Colonic mucosa (tissue), 4 donors: ENCODE data around the gene GPR152. TPM values are rescaled to one million over a fixed set of nuclear protein-coding genes. Genes with fewer than 3 reads are reported as not detected.
A peak's percentile ranks its signal among the peaks of the same experiment; 100 is the strongest.
"Not testable (repeated sequence)": the region's sequence is repeated elsewhere in the genome, so short reads cannot be mapped to it uniquely, and the experiment has no call there.

ENCODE experiments used
- DNase-seq: peaks from one replicate; pipeline ENCODE4 v3.0.0-alpha.2; 2020
- H3K27ac ChIP-seq: fragments of 200-600 bp; one replicate; pipeline ENCODE4 v1.8.0; 2021
- H3K27me3 ChIP-seq: fragments of 200-600 bp; one replicate; pipeline ENCODE4 v1.8.0; 2021
- H3K36me3 ChIP-seq: fragments of 200-600 bp; one replicate; pipeline ENCODE4 v1.8.0; 2021
- H3K4me1 ChIP-seq: fragments of 200-600 bp; one replicate; pipeline ENCODE4 v1.8.0; 2021; ENCODE audit warnings: mild to moderate bottlenecking
- H3K4me3 ChIP-seq: fragments of 200-600 bp; one replicate; pipeline ENCODE4 v1.8.0; 2021
- H3K9ac ChIP-seq, 2 donors: one replicate each; pipeline ENCODE4 v1.7.0; 2013; ENCODE audit warnings: control low read depth in 2 of 2, low read depth in 2 of 2, low read length in 2 of 2
- H3K9me3 ChIP-seq: fragments of 200-600 bp; one replicate; pipeline ENCODE4 v1.8.0; 2021
- CTCF ChIP-seq: fragments of 200-600 bp; IDR thresholded peaks from one replicate; pipeline ENCODE4 v1.8.0; 2022; ENCODE audit warnings: antibody characterized with exemption, mild to moderate bottlenecking
- intact Hi-C: fragments of 100-400 bp; cut with DNase I; formaldehyde crosslinking; loops from one replicate; pipeline ENCODE4 v1.14.1; 2022
- total RNA-seq, 2 donors: library from RNA; stranded (reverse); fragmentation: NEBNext Ultra II Directional in 1 of 2; extraction: Animal tissue kit (Norgen Biotek cat#: 25700) in 1 of 2; gene quantifications; one replicate each; pipeline ENCODE4 v1.2.1, GENCODE V29; 2021
- donor health status: healthy.
- donor health status: DM: no; HTN: no; CAD: no.
- donor health status: DM: no; HTN: no; CAD: no.

GPR152 gene
- total RNA-seq, 2 donors from 2014 or later: not detected

DNA sequence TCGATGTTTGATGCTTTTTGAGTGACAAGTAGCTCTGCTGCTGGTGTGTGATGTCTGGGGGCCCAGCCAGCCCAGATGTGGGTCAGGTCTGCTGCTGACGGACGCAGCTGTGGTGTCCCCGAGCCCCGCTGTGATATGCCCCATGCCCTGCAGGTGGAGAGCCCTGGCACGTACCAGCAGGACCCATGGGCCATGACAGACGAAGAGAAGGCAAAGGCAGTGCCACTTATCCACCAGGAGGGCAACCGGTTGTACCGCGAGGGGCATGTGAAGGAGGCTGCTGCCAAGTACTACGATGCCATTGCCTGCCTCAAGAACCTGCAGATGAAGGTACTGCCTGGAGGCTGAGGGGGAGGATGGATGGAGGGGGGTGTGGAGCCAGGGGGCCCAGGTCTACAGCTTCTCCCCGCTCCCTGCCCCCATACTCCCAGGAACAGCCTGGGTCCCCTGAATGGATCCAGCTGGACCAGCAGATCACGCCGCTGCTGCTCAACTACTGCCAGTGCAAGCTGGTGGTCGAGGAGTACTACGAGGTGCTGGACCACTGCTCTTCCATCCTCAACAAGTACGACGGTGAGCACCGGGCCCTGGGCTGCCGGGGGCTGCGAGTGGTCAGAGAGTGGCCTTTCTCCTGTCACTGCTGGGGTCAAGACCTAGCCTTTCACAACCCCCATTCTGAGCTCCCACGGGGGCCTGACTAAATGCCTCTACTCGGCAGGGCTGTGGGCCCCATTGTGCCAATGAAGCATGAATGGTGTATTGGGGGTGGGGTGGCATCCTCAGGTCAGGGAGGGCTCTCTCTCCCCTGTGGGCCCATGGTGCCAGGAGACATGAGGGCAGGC lies 37.6 kb upstream of the GPR152 start:
- Histone ChIP-seq H3K27me3 (no peaks in the 10 kb centered on the region), H3K9me3 (no peaks in the 10 kb centered on the region), H3K4me1 (no peaks in the 10 kb centered on the region), H3K9ac (peak overlapping the region in 1 of 2 donors; percentile 59), H3K27ac (no peak overlapping the region), H3K36me3 (peaks cover 13% of the 10 kb centered on the region), H3K4me3 (no peak overlapping the region)
- no peak for DNase-seq
- no peak for TF ChIP-seq CTCF
- intact Hi-C loops: no loop called here

DNA sequence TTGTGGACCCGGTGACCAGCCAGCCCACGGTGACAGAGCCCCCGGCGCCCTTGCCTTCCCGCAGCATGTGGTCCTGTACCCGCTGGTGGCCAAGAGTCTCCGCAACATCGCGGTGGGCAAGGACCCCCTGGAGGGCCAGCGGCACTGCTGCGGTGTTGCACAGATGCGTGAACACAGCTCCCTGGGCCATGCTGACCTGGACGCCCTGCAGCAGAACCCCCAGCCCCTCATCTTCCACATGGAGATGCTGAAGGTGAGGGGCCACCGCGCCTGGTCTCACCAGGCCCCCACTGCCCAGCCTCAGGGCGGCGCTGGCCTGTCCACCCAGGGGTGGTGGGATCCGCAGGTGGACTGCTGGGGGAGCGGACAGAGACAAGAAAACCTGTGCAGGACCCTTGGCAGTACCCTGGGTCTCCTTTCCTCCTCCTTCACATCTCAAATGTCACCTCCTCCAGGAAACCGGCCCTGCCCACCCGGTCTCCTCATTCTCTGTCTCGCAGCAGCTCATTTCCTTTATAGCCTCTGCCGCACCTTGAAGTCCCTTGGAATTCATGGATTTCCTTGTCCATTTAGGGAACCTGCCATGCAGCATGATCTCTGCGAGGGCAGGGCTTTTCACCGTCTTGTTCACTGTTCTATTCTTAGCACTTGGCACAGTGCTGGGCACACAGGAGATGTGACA lies 36.8 kb upstream of the GPR152 start:
- intact Hi-C loops: no loop called here
- Histone ChIP-seq H3K27ac (no peak overlapping the region), H3K36me3 (peaks cover 13% of the 10 kb centered on the region)

DNA sequence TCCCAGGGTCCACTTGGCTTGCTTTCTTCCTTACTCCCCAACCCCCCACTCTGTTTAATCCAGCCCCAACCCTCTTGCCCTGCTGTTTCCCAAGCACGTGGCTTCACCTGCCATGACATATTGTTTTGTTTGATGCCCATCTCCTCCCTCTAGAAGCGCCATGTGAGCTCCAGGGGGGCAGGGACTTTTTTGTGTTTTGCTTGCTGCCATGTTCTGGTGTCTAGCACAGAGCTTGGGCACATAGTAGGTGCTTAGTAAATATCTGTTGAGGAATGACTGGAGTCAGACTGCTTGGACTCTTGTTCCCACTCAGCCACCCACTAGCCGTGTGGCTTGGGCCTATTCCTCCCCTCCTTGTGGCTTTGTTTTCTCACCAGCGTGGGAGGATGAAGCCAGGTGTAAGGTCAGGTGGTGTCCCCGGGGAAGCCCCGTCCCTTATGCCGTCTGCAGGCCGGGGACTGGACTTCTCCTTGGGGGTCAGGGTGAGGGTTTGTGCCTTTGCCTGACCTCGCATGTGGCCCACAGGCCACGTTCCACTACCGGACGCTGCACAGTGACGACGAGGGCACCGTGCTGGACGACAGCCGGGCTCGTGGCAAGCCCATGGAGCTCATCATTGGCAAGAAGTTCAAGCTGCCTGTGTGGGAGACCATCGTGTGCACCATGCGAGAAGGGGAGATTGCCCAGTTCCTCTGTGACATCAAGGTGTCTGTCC lies 34.1 kb upstream of the GPR152 start:
- Histone ChIP-seq H3K36me3 (peaks cover 6% of the 10 kb centered on the region), H3K4me1 (peaks cover 11% of the 10 kb centered on the region), H3K27me3 (no peaks in the 10 kb centered on the region), H3K9ac (no peak overlapping the region), H3K9me3 (no peaks in the 10 kb centered on the region), H3K4me3 (no peak overlapping the region), H3K27ac (no peak overlapping the region)
- TF ChIP-seq CTCF: no peak
- intact Hi-C loops: no loop called here
- no peak for DNase-seq

More for the DNA sequence above, 36.8 kb upstream of the GPR152 start:
- no peak overlapping the region for H3K4me3 ChIP-seq
- H3K9me3 ChIP-seq: no peaks in the 10 kb centered on the region
- H3K27me3 ChIP-seq: no peaks in the 10 kb centered on the region
- peak; percentile 41 for DNase-seq
- peak overlapping the region in 1 of 2 donors; percentile 59 for H3K9ac ChIP-seq
- no peaks in the 10 kb centered on the region for H3K4me1 ChIP-seq
- TF ChIP-seq CTCF: no peak

DNA sequence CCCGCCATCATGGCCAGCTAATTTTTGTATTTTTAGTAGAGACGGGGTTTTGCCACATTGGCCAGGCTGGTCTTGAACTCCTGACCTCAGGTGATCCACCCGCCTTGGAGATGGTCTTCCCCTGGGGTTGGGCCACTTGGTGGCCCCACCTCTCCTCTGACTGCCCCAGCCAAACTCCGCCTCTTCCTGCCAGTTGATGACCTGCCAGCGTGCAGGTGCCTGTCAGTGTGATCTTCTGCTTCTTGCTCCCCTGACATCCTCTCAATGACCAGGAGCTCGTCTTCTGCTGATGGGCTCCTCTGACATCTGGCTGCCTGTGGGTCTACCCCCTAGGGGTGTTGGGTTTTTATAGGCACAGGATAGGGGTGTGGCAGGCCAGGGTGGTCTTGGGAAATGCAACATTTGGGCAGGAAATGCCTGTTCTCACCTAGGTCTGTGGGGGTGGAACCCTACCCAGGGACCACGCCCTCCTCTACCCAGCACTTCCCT lies 33.4 kb upstream of the GPR152 start:
- peak; percentile 50 for DNase-seq
- peak overlapping the region; percentile 27 for H3K27ac ChIP-seq
- H3K27me3 ChIP-seq, H3K9ac ChIP-seq, H3K9me3 ChIP-seq, H3K4me3 ChIP-seq, H3K36me3 ChIP-seq, intact Hi-C loops: not testable (repeated sequence)
- peaks cover 11% of the 10 kb centered on the region for H3K4me1 ChIP-seq

- Histone ChIP-seq H3K9ac (peak overlapping the region; percentile 26 to 28), H3K9me3 (no peaks in the 10 kb centered on the region), H3K36me3 (peaks cover 6% of the 10 kb centered on the region), H3K27me3 (no peaks in the 10 kb centered on the region), H3K4me1 (peaks cover 11% of the 10 kb centered on the region), H3K27ac (peak overlapping the region; percentile 79), H3K4me3 (no peak overlapping the region)
- peak; percentile 44 for DNase-seq
- TF ChIP-seq CTCF: no peak
- intact Hi-C loops: no loop called here
These were observed 32.4 kb upstream of the GPR152 start for GRCh38 chr11:67484847-67485311.
